T-helper 2 cell (primary cell): ENCODE measurements around the gene SH3PXD2B.
A peak's percentile ranks its signal among the peaks of the same experiment; 100 is the strongest.
"Not testable (repeated sequence)": the region's sequence is repeated elsewhere in the genome, so short reads cannot be mapped to it uniquely, and the experiment has no call there.

ENCODE experiments used
- DNase-seq, 5 experiments: peaks; one replicate each; pipeline versions ENCODE4 v3.0.0 to v3.0.0-alpha.2; 2012 to 2022

SH3PXD2B gene

GRCh38 chr5:172291837-172292236, 162.5 kb downstream of the SH3PXD2B start:
- not testable (repeated sequence) for DNase-seq

GRCh38 chr5:172288465-172288864, 165.9 kb downstream of the SH3PXD2B start:
- DNase-seq = no peak

- not testable (repeated sequence) for DNase-seq
Observed at GRCh38 chr5:172287140-172287539, 167.2 kb downstream of the SH3PXD2B start.

GRCh38 chr5:172285226-172286143, 168.8 kb downstream of the SH3PXD2B start:
- no peak for DNase-seq

DNA sequence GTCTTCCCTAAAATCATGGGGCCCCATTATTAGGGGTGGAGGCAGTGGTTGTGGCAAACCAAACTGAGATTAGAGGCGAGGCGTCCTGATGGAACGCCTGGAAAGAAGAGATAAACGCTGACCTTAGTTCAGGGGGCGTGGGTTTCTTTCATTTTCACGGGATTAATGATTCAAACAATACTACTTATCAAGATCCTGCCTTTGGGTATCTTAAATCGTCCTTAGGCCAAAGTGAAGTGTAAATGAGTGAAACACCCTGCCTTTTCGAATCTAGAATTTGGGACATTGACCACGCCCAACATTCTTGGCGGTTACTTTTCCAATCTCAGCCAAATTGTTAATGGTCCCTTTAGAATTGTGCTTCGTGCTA, 169.7 kb downstream of the SH3PXD2B start:
- no peak for DNase-seq

DNA sequence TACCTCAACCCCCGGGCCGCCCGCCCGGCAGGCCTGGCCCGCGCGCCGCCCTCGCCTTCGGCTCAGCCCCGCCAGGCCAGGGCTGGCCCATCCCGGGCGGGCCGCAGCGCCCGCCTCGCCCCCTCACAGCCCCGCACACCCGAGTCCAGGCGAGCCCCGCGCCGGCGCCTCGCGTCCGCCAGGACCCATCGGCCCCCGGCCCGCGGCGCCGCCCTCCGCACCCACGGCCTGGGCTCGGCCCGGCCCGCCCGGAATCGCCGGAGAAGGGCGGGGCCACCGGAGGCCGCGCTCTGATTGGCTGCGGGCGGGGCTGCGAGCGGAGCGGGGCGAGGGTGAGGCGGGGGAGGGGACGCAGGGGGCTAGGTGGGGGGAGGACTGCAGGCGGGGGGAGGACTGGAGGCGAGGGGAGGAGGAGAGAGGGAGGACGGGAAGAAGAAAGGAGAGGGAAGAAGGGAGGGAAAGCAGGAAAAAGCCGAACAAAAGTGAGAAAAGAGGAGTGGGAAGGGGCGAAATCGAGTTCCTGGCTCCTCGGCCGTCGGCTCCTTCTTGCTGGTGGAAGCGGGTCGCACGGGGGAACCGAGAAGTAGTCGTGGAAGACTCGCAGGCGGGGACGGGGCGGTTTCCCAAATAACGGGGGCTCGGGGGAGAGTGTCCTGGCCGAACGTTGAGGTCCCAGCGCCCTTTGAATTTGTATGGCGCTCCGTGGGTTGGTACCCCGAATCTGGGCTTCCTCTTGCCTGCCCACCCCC, 170.3 kb downstream of the SH3PXD2B start:
- DNase-seq = peak; percentile 58 to 86 (median 65)

DNA sequence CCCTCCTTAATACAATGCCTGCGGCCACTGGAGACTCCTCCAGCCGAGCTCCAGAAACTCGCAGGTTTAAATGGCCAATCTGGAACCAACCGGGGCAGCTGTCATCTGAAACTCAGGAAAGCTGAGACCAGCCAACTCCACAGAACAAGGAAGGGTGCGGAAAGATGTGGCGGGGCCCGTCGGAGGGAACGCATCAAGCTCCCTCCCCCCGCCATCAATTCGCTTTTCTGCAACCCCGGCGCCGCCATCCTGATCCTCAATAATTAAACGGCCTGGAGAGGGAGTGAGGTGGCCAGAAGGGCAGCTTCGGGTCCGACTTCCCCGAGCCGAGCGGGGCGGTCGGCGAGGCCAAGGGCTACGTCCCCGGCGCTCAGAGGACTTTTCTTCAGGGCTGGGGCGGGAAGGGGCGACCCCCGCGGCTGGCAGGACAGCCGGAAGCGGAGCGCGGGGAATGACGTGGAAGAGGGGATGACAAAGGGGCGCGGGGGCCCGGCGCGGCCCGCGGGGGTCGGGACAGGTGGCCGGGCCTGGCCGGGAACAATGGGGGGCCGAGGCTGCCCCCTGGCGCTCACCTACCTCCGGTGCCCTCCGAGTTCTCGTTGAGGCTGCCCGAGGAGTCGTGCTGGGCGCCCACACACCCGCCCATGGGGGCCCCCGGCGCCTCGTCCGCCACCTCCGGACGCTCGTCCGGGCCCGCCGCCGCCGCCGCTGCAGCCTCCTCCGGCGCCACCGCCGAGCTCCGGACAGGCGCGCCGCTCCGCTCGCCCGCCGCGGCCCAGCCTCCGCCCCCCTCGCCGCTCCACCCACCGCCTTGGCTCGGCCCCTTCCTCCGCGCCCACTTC, 171.1 kb downstream of the SH3PXD2B start, which contains the start of gene UBTD2:
TSS of gene UBTD2 (minus strand) at position 745 of the 842 bp plus-strand sequence. CDS start at position 646, 99 bp downstream.
- peak; percentile 45 to 84 (median 65) for DNase-seq

- no peak for DNase-seq
Observed at GRCh38 chr5:172282272-172283019, 171.9 kb downstream of the SH3PXD2B start.

DNA sequence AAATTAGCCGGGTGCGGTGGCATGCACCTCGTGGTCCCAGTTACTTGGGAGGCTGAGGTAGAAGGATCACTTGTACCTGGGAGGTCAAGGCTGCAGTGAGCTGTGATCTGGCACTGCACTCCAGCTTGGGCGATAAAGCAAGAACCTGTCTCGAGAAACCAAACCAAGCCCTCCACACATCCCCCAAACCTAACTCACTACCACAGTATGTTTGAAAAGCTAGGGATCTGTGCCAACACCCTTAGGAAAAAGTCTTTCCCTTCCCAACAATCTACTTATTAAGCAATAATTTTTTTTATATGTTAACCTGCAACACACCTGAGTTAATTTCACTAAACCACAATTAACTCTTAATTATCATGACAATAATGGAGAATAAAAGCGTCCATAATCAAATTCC, 173.0 kb downstream of the SH3PXD2B start:
- no peak for DNase-seq

GRCh38 chr5:172280929-172281328, 173.4 kb downstream of the SH3PXD2B start:
- no peak for DNase-seq

DNA sequence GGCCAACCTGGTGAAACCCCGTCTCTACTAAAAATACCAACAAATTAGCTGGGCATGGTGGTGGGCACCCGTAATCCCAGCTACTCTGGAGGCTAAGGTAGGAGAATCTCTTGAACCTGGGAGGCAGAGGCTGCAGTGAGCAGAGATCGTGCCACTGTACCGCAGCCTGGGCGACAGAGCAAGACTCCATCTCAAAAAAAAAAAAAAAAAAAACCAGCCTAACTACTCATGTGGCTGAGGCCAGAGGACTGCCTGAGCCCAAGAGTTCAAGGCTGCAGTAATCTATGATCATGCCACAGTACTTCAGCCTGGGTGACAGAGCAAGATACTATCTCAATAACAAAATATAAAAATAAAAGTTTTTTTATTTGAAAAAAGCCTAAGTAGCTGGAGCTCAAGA, 174.0 kb downstream of the SH3PXD2B start:
- no peak for DNase-seq

- DNase-seq = no peak
Observed at GRCh38 chr5:172278356-172278755, 176.0 kb downstream of the SH3PXD2B start.

GRCh38 chr5:172276214-172276613, 178.1 kb downstream of the SH3PXD2B start:
- no peak for DNase-seq
